GM12878 (cell line): ENCODE measurements around the gene ITGB2. TPM values are rescaled to one million over a fixed set of nuclear protein-coding genes. Genes with fewer than 3 reads are reported as not detected.

Experiments used
- ATAC-seq: fragments of 200-7000 bp; cut with Tn5 transposase; 3 replicates; pipeline ENCODE4 v1.9.1; 2020; ENCODE audit warnings: mild to moderate bottlenecking, moderate library complexity
- BruUV-seq: library from RNA; stranded (reverse); fragments of 400-500 nt; replicated peaks from 2 replicates; lab custom pipeline; 2021; lab: Mats Ljungman, UMichigan
- CTCF ChIA-PET: fragments of 300-600 bp; sonication (Branson Sonifier 250); formaldehyde crosslinking; extraction: SDS; loops from one replicate; lab custom pipeline; 2021; ENCODE audit warnings: inconsistent platforms; lab: Yijun Ruan, JAX
- POLR2A ChIA-PET: fragments of 350-600 bp; formaldehyde crosslinking; extraction: SDS; loops from one replicate; lab custom pipeline; 2021; ENCODE audit warnings: inconsistent platforms; lab: Charles Lee
- RAD21 ChIA-PET: fragments of 300-600 bp; sonication (Branson Sonifier 250); formaldehyde crosslinking; loops from one replicate; lab custom pipeline; 2023; ENCODE audit warnings: antibody characterized with exemption; ENCODE audit not compliant: unreplicated experiment; lab: Charles Lee
- SMC1A ChIA-PET: fragments of 300-600 bp; sonication (Branson Sonifier 250); formaldehyde crosslinking; loops from one replicate; lab custom pipeline; 2023; ENCODE audit not compliant: unreplicated experiment, uncharacterized antibody; lab: Charles Lee
- DNase-seq: peaks from one replicate; pipeline ENCODE4 v3.0.0-alpha.2; 2011; ENCODE audit warnings: low read depth, low spot score
- FAIRE-seq: peaks from 3 replicates; lab custom pipeline; 2011; peaks lifted over from hg19 to GRCh38; lab: Jason Lieb, UNC
- H2AFZ ChIP-seq: 2 replicates; pipeline ENCODE4 v1.6.0; 2011; ENCODE audit warnings: low read depth, low read length, control low read depth; ENCODE audit not compliant: control insufficient read depth
- H3K27ac ChIP-seq: 2 replicates; pipeline ENCODE4 v1.5.1; 2011; ENCODE audit warnings: control low read depth; ENCODE audit not compliant: control insufficient read depth, insufficient read depth
- H3K27me3 ChIP-seq, 2 experiments: replicated peaks in 1 of 2; 2 replicates each; pipeline versions ENCODE4 v1.6.0 to v1.6.1; 2011; ENCODE audit warnings: low read length in 1 of 2; ENCODE audit not compliant: control insufficient read depth in 2 of 2, insufficient read depth in 2 of 2
- H3K36me3 ChIP-seq, 2 experiments: 2 replicates each; pipeline ENCODE4 v1.5.1; 2011; ENCODE audit warnings: low read length in 1 of 2; ENCODE audit not compliant: control insufficient read depth in 2 of 2, insufficient read depth in 2 of 2
- H3K4me1 ChIP-seq: 2 replicates; pipeline ENCODE4 v1.6.1; 2011; ENCODE audit warnings: mild to moderate bottlenecking, low read length, moderate library complexity, mixed read lengths; ENCODE audit not compliant: control insufficient read depth, insufficient read depth
- H3K4me2 ChIP-seq: 2 replicates; pipeline ENCODE4 v1.6.0; 2011; ENCODE audit warnings: control low read depth; ENCODE audit not compliant: control insufficient read depth, insufficient read depth
- H3K4me3 ChIP-seq: fragments of 200-600 bp; sonication (generic); 2 replicates; pipeline ENCODE4 v1.5.1; 2016
- H3K79me2 ChIP-seq: 2 replicates; pipeline ENCODE4 v1.6.0; 2011; ENCODE audit warnings: low read length; ENCODE audit not compliant: control insufficient read depth, insufficient read depth
- H3K9ac ChIP-seq: 2 replicates; pipeline ENCODE4 v1.8.0; 2011; ENCODE audit warnings: low read length, control low read depth, mixed read lengths; ENCODE audit not compliant: control insufficient read depth, insufficient read depth
- H3K9me3 ChIP-seq: replicated peaks from 3 replicates; pipeline ENCODE4 v1.5.1; 2011; ENCODE audit warnings: mild to moderate bottlenecking, low read length; ENCODE audit not compliant: control insufficient read depth, insufficient read depth
- H4K20me1 ChIP-seq: 2 replicates; pipeline ENCODE4 v1.6.0; 2011; ENCODE audit not compliant: control insufficient read depth, insufficient read depth
- ATF7 ChIP-seq: fragments of 450-650 bp; IDR thresholded peaks from 2 replicates; pipeline ENCODE4 v1.6.1; 2016; ENCODE audit warnings: low read depth, mild to moderate bottlenecking
- CHD4 ChIP-seq: fragments of 200-600 bp; sonication (generic); IDR thresholded peaks from 2 replicates; pipeline ENCODE4 v1.6.1; 2016; ENCODE audit warnings: mild to moderate bottlenecking
- EGR1 ChIP-seq, 2 experiments: IDR thresholded peaks; 1 replicate in 1 of 2; 2 replicates in 1 of 2; pipeline ENCODE4 v1.6.1; 2011 to 2012; ENCODE audit warnings: low read depth in 2 of 2, low read length in 2 of 2, borderline replicate concordance in 1 of 2, mild to moderate bottlenecking in 1 of 2, moderate library complexity in 1 of 2
- EZH2 ChIP-seq: IDR thresholded peaks from 2 replicates; pipeline ENCODE4 v1.6.1; 2012; ENCODE audit warnings: low read depth, mild to moderate bottlenecking, control low read depth, inconsistent platforms, low read length, borderline replicate concordance; ENCODE audit not compliant: control insufficient read depth
- FOS ChIP-seq: IDR thresholded peaks from 3 replicates; pipeline ENCODE4 v1.6.1; 2011; ENCODE audit warnings: borderline replicate concordance; ENCODE audit not compliant: insufficient read length; ENCODE audit errors: extremely low read depth
- HDGF ChIP-seq: fragments of 450-650 bp; IDR thresholded peaks from 2 replicates; pipeline ENCODE4 v1.6.1; 2016; ENCODE audit warnings: antibody characterized with exemption
- LARP7 ChIP-seq: fragments of 450-650 bp; IDR thresholded peaks from 2 replicates; pipeline ENCODE4 v1.6.1; 2017; ENCODE audit warnings: mild to moderate bottlenecking
- MXI1 ChIP-seq: fragments of 150-350 bp; IDR thresholded peaks from 2 replicates; pipeline ENCODE4 v1.6.1; 2011; ENCODE audit warnings: low read depth, mild to moderate bottlenecking, inconsistent platforms, low read length, improper control_type of control experiment
- NR2F1 ChIP-seq: fragments of 450-650 bp; conservative IDR thresholded peaks from 2 replicates; pipeline ENCODE4 v1.6.1; 2017; ENCODE audit warnings: mild to moderate bottlenecking
- PAX8 ChIP-seq: fragments of 450-650 bp; IDR thresholded peaks from 2 replicates; pipeline ENCODE4 v1.6.1; 2017; ENCODE audit warnings: mild to moderate bottlenecking, moderate library complexity
- SMAD5 ChIP-seq: IDR thresholded peaks from 2 replicates; pipeline ENCODE4 v1.6.1; 2016; ENCODE audit warnings: antibody characterized with exemption, low read depth
- STAT3 ChIP-seq: IDR thresholded peaks from 2 replicates; pipeline ENCODE4 v1.6.1; 2011; ENCODE audit warnings: low read depth, low read length, improper control_type of control experiment
- TBL1XR1 ChIP-seq: IDR thresholded peaks from 2 replicates; pipeline ENCODE4 v1.6.1; 2012; ENCODE audit warnings: low read depth, low read length, improper control_type of control experiment
- TCF3 ChIP-seq: IDR thresholded peaks from 2 replicates; pipeline ENCODE4 v1.6.1; 2012; ENCODE audit warnings: low read depth, mild to moderate bottlenecking, low read length, borderline replicate concordance; ENCODE audit not compliant: insufficient read depth
- TCF7 ChIP-seq: IDR thresholded peaks from 2 replicates; pipeline ENCODE4 v1.6.1; 2014; ENCODE audit warnings: antibody characterized with exemption, borderline replicate concordance
- WRNIP1 ChIP-seq: IDR thresholded peaks from 2 replicates; pipeline ENCODE4 v1.6.1; 2011; ENCODE audit warnings: low read depth, low read length, improper control_type of control experiment, borderline replicate concordance
- ZNF207 ChIP-seq: fragments of 450-650 bp; IDR thresholded peaks from 2 replicates; pipeline ENCODE4 v1.6.1; 2014; ENCODE audit warnings: antibody characterized with exemption, mild to moderate bottlenecking, borderline replicate concordance
- ZNF622 ChIP-seq: fragments of 450-650 bp; IDR thresholded peaks from 2 replicates; pipeline ENCODE4 v1.6.1; 2017; ENCODE audit warnings: mild to moderate bottlenecking, inconsistent platforms
- WGBS: methylation state at CpG from one replicate; pipeline ENCODE4 v1.1.6; 2016; ENCODE audit warnings: low lambda C conversion rate; ENCODE audit not compliant: insufficient replicate concordance, insufficient coverage; ENCODE audit errors: missing lambda C conversion rate; 5-methylcytosine and 5-hydroxymethylcytosine counted together
- in situ Hi-C: fragments of 300-500 bp; cut with MboI; formaldehyde crosslinking; loops from 9 replicates; pipeline ENCODE4 v1.14.3; 2018; ENCODE audit warnings: mixed read lengths
- intact Hi-C: fragments of 100-400 bp; cut with micrococcal nuclease; formaldehyde crosslinking; loops from one replicate; pipeline ENCODE4 v1.14.2; 2022; ENCODE audit not compliant: unreplicated experiment
- polyA plus RNA-seq, 11 experiments: library from polyadenylated mRNA; depleted of rRNA in 4 of 11; unstranded in 6 of 11; stranded (reverse) in 5 of 11; fragments of >200 nt; fragmentation: Nextera tagmentation in 4 of 11; fragmentation: Illumina TruSeq in 1 of 11; extraction: Ambion mirVana in 4 of 11; extraction: Trizol in 1 of 11; gene quantifications; 1 replicate in 1 of 11; 2 replicates in 10 of 11; pipeline versions ENCODE4 v1.2.1 to v1.2.3, GENCODE V29; 2011 to 2016; ENCODE audit warnings: inconsistent platforms in 2 of 11, missing spikeins in 2 of 11, low read depth in 1 of 11
- total RNA-seq, 4 experiments: library from RNA; depleted of rRNA in 3 of 4; stranded (reverse); fragments of >200 nt in 3 of 4; fragmentation: Illumina TruSeq in 1 of 4; extraction: Trizol in 1 of 4; gene quantifications; 2 replicates each; pipeline versions ENCODE4 v1.2.1 to v1.2.3, GENCODE V29; 2013 to 2021
- TF ChIP-seq, protein P1 (sequence below): fragments of 450-650 bp; IDR thresholded peaks from 2 replicates; pipeline ENCODE4 v1.6.1; 2016; ENCODE audit warnings: mild to moderate bottlenecking, moderate library complexity, borderline replicate concordance

Gene ITGB2
- total and polyA plus RNA-seq, 10 of the 15 experiments (the other 5 are each of a cell fraction or from before 2014, with no cell fraction given), result 8.0 to 172 (median 58.9) TPM

DNA sequence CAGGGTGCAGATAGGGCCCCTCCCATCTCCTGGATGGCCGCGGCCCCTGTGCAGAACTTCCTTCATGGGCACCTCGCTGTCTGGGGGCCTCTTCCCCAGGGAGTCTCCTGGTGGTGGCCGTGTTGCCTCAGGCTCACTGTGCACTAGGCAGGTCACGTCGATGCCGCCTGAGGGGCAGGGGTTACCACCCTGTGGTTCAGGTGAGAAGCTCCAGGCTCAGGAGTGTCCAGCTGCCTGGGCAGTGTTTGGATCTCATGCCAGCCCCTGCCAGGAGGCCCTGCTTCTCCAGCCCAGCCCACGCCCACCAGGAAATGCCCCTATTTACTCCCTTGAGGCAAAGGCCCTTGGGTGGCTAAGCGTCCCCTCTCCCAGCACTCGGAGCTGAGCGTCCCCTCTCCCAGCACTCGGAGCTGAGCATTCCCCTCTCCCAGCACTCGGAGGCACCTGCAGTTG is 2.1 kb downstream of the ITGB2 start:
- Histone ChIP-seq H2AFZ (no peak overlapping the region), H3K9ac (no peak overlapping the region), H3K27me3 (no peaks in the 10 kb centered on the region), H3K4me3 (peak overlapping the region; percentile 35; the same call in 1 of the 2 replicates), H3K4me2 (peak overlapping the region; percentile 94; the same call in 1 of the 2 replicates), H3K36me3 (peaks cover 0 to 7% of the 10 kb centered on the region in 2 experiments; a peak in 3 of 4 replicates), H4K20me1 (no peaks in the 10 kb centered on the region), H3K27ac (no peak overlapping the region), H3K4me1 (peaks cover 20% of the 10 kb centered on the region), H3K79me2 (peaks cover 36% of the 10 kb centered on the region), H3K9me3 (no peaks in the 10 kb centered on the region)
- FAIRE-seq, result no peak
- ChIA-PET SMC1A (interaction anchor here (0.6 to 4.1 kb wide), 5 partner anchors 10 to 26 kb away, joined by 3 to 15 read pairs (median 4); no protein-coding TSS in a partner anchor), POLR2A (interaction anchor here (0.9 to 3.4 kb wide), 2 partner anchors 9 to 12 kb away, joined by 6 to 33 read pairs; no protein-coding TSS in a partner anchor), CTCF (interaction anchor here (1.0 to 2.7 kb wide), 7 partner anchors 9 to 221 kb away, joined by 3 to 21 read pairs (median 4); no protein-coding TSS in a partner anchor), RAD21 (interaction anchor here (1.2 to 1.5 kb wide), 2 partner anchors 11 to 13 kb away, joined by 4 to 15 read pairs; no protein-coding TSS in a partner anchor)
- no peak for DNase-seq
- WGBS, result 54% methylated on average over 13 of the region's 13 CpGs
- in situ Hi-C loops, result no loop called here
- TF ChIP-seq EGR1 (IDR thresholded peaks at IDR 0.05; ENCODE audit: borderline replicate concordance in 1 of 2, low read depth in 2 of 2, low read length in 2 of 2), result no peak
- TF ChIP-seq, protein P1, sequence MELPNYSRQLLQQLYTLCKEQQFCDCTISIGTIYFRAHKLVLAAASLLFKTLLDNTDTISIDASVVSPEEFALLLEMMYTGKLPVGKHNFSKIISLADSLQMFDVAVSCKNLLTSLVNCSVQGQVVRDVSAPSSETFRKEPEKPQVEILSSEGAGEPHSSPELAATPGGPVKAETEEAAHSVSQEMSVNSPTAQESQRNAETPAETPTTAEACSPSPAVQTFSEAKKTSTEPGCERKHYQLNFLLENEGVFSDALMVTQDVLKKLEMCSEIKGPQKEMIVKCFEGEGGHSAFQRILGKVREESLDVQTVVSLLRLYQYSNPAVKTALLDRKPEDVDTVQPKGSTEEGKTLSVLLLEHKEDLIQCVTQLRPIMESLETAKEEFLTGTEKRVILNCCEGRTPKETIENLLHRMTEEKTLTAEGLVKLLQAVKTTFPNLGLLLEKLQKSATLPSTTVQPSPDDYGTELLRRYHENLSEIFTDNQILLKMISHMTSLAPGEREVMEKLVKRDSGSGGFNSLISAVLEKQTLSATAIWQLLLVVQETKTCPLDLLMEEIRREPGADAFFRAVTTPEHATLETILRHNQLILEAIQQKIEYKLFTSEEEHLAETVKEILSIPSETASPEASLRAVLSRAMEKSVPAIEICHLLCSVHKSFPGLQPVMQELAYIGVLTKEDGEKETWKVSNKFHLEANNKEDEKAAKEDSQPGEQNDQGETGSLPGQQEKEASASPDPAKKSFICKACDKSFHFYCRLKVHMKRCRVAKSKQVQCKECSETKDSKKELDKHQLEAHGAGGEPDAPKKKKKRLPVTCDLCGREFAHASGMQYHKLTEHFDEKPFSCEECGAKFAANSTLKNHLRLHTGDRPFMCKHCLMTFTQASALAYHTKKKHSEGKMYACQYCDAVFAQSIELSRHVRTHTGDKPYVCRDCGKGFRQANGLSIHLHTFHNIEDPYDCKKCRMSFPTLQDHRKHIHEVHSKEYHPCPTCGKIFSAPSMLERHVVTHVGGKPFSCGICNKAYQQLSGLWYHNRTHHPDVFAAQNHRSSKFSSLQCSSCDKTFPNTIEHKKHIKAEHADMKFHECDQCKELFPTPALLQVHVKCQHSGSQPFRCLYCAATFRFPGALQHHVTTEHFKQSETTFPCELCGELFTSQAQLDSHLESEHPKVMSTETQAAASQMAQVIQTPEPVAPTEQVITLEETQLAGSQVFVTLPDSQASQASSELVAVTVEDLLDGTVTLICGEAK, result no peak
- TF ChIP-seq NR2F1, result no peak
- TF ChIP-seq ZNF622, result no peak
- TF ChIP-seq MXI1, result no peak
- TF ChIP-seq PAX8, result no peak
- TF ChIP-seq TCF3, result no peak
- no peak for TF ChIP-seq HDGF
- no peak for TF ChIP-seq SMAD5
- TF ChIP-seq ZNF207, result no peak
- TF ChIP-seq EZH2, result no peak
- no peak for TF ChIP-seq STAT3
- TF ChIP-seq FOS, result no peak
- no peak for TF ChIP-seq ATF7
- TF ChIP-seq WRNIP1, result no peak
- TF ChIP-seq TCF7, result no peak
- no peak for TF ChIP-seq CHD4
- TF ChIP-seq LARP7, result no peak
- TF ChIP-seq TBL1XR1, result no peak
- no peak for ATAC-seq
- intact Hi-C loops, result no loop called here
- BruUV-seq, result no TSS peak
